GM19438 (cell line): ENCODE measurements around the gene KRI1.
"Not testable (repeated sequence)": the region's sequence is repeated elsewhere in the genome, so short reads cannot be mapped to it uniquely, and the experiment has no call there.

ENCODE experiments used
- ATAC-seq: cut with Tn5 transposase; IDR thresholded peaks from one replicate; pipeline ENCODE4 v1.9.1; 2021; ENCODE audit warnings: low read depth; ENCODE audit not compliant: unreplicated experiment

KRI1 gene

DNA sequence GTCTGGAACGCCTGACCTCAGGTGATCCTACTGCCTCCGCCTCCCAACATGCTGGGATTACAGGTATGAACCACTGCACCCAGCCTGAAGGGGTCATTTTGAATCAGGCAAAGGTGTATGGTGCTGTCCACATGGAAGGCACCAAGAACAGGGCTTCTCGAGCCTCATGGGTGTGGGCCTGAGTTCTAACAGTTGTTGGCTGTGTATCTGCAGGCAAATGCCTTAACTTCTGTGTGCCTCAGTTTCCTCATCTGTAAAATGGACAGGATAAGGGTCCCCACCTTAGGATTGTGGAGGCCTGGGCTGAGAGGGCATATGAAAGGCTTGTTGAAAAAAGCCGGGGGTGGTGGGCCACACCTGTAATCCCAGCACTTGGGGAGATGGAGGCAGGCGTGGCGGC, 12.1 kb upstream of the KRI1 start:
- ATAC-seq = no peak

DNA sequence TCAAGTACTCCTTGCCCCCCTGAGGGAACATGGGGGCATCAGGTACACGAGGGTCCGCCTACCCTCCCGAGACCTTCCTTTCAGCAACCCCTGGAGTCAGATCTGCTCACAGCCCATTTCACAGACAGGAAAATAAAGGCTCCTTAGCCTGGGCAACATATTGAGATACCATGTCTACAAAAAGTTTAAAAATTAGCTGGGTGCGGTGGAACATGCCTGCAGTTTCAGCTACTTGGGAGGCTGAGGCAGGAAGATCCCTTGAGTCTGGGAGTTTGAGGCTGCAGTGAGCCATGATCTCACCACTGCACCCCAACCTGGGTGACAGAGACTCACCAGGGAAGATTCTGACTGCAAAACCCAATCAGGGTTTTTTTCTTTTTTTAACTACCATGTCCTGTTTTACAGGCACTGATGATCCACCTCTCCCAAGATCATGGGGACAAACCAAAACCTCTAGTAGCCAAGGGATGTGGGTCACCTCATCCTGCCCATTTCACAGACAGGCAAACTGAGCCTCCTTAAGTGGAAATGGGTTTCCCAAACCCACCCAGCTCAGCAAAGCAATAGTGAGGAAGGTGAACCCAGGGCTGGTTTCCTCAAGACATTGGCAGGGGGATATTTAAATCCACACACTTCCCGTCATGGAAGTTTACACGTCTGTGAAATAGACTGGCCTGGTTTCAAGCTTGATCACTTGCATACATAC, 9.4 kb upstream of the KRI1 start:
- no peak for ATAC-seq

DNA sequence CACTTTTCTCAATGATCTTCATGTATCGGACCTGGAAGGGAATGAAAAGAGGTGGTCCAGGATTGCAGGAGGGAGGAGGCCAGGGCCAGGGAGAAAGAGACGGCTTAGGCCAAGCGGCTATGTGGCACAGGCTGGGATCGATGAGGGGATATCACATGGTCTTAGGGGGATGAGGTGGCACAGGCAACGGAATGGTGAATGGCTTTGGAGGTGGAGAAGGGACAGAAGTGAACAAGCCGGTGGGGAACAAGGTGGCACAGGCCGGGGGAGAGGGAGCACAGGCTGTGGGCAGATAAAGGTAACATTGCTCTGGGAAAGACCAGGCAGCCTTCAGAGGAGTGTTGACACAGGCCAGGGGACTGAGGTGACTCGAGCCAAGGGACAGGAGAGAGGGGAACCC, 8.7 kb upstream of the KRI1 start:
- ATAC-seq = no peak

DNA sequence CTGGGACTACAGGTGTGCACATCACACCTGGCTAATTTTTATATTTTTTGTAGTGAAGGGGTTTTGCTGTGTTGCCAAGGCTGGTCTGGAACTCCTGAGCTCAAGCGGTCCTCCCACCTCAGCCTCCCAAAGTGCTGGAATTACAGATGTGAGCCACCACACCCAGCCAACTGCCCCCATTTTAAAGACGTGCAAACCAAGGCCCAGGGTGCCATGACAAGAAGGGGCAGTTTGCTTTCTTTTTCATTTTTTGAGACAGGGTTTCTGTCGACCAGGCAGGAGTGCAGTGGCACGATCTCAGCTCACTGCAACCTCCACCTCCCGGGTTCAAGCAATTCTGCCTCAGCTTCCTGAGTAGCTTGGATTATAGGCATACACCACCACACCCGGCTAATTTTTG, 8.0 kb upstream of the KRI1 start:
- not testable (repeated sequence) for ATAC-seq

DNA sequence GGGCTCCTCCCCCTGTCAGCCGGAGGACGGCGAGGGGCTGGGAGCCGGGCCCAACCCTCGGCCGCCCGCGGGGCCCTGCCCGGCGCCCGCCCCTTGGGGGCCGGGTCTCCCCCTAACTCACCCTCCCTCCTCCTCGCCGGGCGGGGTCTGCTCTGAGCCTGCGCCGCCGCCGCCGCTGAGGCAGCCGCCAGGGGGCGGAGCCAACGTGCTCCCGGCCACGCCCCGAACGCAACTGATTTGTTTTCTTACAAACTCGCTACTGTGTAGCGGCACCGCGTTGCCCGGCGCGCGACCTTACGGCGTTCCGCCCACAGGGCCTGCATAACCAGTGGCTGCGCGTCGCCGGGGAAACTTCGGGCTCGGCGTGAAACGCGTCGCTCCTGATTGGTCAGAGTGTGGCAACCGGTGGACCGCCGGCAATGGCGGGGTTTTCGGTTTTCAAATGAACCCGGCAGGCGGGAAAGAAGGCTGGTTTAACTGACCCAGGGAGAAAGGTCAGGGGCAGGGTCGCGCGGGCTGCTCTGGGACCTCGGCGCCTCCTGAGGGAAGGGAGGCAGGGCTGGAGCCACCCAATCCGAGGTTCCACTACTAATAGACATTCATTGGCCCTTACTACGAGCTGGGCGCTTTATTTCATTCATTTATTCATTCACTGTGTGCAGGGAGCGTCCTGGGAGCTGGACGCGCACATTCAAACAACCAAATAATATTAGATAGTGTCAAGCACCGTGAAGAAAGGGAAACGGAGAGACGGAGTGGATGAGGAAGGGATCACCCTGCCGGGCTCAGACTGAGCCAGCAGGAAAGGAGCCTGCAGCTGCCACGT, 3.2 kb upstream of the KRI1 start, which contains the start of gene CDKN2D:
Gene CDKN2D (minus strand): TSS at position 154 of the 826 bp plus-strand sequence. CDS start 326 bp downstream, outside the sequence.
- ATAC-seq = peak; percentile 58

DNA sequence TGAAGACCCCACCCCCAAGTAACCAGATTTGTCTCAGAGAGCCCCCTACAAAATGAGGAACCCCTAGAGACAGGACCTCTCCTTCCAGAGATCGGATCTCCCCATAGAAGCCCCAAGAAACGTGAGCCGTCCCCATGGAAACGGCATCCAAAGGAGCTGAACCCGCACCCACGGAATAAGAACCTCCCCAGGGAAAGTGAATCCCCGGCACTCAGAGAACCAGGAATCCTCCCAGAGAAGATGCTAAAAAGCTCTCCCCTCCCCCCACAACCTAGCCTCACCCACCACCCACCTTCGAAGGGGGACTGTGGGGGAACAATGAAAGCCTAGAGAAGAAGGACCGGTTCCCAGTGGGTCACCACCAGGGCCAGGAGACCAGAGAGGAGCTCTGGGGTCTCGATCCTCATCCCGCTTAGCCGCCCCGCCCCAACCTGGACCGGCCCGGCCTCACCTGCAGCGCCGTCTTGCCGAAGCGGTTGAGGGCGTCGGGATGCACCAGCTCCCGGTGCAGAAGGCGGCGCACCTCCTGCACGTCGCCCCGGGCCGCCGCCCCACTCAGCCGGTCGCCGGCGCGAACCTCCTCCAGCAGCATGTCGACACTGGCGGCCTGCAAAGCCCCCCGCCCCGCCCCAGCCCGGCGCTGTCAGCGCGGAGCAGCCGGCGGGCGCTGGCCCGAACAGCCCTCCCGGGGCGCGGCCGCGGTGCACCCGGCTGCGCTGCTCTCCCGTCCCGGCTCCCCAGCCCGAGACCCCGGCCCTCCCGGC, 2.4 kb upstream of the KRI1 start:
- ATAC-seq = no peak

DNA sequence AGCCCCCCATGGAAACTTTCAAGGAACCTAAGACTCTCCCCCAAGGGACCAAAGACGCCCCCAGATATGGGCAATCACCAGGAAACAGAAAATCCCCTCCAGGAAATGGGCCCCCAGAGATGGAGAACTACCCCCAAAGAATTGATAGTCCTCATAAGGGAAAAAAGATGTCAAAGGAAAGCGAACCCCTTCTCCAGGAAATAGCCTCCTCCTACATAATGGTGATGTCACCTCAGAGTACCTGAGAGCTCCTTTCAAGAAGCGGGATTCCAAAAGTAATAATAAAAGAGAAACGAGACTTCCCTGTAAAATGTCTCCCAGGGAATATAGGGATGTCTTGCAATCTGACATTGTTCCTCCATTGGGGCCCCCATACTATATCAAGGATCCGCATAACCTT, 1.8 kb upstream of the KRI1 start:
- no peak for ATAC-seq

DNA sequence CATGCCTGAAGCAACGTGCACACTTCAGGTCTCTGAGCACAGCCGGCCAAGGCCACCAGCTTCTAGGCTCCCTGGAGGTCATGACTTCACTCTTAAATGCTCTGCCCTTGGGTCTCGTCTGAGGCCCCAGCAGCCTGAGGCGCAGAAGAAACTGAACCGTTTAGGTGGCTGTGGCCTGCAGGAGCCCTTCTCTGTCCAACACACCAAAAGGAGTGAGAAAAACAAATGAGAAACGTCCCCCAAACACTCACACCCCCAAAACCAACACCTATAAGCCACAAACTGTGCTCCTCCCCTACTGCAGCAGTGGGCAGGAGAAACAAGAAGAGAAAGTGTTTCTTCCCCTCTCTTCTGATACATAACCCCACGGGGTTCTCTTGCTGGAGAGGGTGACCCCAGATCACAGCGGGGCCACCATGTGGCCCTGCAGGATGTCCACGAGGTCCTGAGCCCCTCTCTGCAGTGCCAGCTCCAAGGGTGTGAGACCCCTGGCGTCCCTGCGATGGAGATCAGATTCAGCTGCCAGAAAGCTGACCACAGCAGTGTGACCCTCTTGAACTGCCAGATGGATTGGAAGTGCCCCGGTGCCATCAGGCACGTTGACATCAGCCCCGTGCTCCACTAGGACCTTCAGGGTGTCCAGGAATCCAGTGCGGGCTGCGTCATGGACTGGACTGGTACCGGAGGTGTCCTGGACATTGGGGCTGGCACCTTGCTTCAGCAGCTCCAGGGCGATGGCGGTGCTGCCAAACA, 1.0 kb upstream of the KRI1 start:
- ATAC-seq = no peak

DNA sequence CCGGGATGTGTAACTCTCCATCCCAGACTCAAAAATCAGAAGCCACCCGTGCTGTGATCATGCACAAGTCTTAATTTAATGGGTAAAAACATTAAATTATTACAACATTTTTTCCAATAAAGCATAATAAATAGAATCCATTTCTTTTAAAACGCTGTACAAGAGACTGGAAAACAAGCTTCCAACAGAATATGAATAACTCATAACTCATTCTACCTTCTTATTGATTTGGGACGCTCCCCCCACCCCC, 523 bp upstream of the KRI1 start:
- ATAC-seq = no peak

DNA sequence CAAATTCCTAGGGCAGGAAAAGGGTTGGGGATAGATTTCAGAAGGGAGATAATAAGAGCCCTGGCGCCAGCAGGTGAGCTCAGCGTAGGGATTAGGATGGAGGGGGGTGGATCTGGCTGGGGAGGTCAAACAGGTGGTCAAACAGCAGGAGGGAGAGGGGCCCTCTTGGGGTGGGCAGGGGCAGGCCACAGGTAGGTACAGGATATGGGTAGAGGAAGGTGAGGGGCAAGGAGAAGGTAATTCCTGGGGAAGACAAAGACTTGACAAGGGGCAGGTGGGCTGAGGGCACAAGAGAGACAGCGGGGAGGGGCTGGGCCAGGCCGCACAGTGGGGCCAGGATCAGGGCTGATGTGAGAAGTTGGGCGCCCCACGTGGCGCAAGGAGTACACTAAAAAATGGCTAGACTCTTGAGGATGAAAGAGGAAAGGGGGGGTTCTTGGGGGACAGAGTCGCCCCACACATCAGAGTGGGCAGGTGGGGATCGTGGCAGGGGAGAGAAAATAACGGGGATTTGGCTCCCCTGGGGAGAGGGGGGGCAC, 713 bp downstream of the KRI1 start:
- ATAC-seq = no peak

DNA sequence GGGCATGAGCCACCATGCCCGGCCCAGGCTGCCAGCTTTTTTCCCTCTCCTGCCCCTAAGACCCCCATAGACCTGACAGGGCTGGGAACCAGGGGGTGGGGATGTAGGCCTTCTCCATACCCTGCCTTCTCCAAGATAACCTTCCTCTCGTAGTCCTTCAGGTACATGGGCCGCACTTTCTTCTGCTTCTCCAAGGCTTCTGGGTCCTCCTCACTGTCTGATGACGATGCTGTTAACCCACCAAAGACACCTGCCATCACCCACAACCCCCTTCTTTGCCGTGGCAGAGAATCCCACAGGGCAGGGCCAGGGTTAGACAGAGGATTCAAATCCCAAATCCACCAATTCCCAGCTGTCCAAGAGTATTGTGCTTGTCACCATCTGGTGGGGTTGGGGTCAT, 3.2 kb downstream of the KRI1 start:
- ATAC-seq = no peak

DNA sequence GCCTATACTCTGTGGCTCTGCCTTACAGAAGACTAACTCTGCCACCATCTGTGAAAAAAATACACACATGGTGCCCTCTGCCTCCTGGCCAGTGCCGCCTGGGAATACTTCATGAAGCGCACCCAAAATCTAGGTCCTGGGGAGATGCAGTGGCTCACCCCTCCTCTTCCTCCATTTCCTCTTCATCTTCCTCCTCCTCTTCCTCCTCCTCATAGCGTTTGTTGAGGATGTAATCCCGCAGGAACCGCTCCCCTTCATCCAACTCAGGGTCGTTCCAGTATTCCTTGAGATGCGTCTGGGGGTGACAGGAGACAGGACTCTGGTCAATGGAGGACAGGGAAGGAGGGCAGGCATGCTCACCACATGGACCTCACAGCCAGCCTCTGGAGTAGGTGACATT, 5.7 kb downstream of the KRI1 start:
- ATAC-seq = no peak

DNA sequence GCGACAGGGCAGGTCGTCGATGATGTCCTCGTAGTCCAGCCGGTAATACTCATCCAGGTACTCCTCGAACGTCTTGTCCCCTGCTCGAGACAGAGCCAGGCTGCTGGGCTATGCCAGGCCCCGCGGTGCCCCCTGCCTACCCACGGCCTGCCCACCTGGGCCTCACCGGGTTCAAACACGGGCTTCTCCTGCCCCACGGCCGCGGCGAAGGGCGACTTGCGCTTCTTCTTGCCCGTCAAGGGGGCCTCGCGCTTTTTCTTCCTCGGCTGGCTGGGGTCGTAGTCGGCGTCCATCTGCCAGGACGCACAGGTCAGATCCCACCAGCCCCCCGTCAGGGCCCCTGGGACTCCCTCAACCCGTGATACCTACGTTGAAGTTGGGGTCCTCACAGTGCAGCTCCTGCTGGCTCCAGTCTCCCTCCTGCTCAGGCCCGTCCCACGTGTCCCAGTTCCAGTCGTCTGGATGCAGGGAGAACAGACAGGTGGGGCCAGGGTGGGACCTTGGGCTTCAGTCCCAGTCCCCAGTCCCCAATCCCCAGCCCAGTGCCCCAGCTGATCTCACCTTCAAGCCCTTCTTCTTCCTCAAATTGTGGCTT, 8.1 kb downstream of the KRI1 start:
- no peak for ATAC-seq

DNA sequence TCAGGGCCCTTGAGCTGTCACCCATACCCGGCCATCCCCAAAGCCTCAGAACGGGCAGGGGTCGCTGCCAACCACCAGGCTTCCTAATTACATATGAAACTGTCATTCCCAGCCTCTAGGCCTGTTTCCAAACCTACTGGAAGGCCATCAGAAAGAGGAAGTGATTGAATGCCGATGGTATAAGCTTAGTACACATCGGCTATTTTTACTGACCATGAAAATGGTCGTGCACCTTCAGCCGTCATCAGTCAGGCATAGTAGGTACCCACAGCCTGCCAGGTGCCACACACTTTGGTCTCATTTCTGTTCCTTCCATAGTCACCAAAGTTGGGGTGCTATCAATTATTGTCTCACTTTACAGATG, 10.2 kb downstream of the KRI1 start:
- no peak for ATAC-seq

DNA sequence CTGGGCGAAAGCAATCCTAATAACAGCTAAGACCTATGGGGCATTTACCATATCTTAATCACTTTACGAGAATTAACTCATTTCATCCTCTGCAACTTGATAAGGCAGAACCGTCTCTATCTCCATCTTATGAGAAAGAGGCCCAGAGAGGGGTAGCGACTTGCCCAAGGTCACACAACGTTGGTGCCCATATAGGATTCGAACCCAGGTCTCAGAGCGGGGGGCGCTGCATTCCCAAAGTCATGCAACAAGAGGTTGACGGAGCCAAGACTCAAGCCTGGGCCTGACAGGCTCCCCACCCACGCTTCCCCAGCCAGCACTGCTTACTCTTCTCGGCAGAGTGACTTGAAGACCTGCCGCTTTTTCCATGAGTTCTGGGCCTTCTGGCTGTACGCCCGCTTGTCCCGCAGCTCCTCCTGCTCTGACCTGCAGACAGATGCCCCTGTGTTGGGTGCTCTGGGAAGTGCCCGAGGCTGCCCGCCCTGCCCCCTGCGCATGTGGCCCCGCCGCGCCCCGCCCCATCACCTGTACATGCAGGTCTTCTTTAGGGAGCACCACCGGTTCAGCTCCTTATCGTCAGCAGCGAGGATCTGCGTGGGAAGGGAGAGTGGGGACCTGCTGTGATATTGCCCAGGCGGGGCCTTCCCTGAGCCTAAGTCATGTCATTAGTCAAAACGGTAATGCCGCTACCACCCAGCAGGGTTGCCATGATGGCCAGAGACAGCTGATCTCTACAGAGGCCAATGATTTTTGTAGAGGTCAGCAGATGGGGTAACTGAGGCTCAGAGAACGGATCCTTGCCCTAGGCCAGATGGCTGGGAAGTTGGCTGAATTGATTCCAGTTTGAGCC, 10.8 kb downstream of the KRI1 start:
- no peak for ATAC-seq

DNA sequence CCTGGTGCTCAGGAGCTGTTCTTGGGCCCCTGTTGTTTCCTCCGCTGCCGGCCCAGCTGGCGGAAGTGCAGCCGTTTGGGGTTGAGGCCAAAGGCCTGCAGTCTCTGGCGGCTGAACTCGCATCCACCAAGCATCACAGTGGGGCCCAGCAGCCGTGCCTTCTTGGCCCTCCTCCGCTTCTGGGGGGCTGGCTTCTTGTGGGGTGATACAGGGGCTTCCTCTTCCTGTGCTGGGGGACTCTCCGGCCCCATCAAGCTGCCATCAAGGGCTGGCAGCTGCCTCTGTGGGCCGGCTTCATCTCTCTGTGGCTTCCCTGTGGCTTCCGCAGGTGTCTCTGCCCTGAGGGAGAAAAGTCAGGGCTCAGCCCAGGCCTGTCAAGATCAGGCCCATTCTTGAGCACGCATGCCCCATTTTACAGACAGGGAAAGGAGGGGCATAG, 11.8 kb downstream of the KRI1 start:
- no peak for ATAC-seq

DNA sequence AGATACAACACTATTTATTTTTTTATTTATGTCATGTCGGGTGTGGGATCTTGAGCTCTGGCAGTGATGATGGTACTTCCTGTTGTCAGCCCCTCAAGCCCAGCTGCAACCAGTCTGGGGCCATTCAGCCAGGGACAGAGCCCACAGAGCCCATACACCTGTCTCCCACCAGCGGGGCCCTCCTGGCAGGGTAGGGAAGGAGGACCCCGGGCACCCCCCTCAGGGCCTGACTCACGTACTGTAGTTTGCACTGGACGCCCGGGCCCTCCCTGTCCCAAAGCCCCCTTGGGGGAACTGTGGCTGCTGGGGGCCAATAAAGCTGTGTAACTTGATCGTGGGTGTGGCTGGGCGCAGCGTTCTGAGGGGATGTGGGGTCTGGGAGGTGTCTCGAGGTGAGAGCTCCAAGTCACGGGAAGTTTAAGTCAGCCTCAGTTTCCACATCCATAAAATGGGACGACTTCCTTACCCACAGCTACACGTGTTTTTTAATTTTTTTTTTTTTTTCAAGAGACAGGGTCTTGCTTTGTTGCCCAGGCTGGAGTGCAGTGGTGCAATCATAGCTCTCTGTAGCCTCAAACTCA, 12.6 kb downstream of the KRI1 start:
- ATAC-seq = no peak

DNA sequence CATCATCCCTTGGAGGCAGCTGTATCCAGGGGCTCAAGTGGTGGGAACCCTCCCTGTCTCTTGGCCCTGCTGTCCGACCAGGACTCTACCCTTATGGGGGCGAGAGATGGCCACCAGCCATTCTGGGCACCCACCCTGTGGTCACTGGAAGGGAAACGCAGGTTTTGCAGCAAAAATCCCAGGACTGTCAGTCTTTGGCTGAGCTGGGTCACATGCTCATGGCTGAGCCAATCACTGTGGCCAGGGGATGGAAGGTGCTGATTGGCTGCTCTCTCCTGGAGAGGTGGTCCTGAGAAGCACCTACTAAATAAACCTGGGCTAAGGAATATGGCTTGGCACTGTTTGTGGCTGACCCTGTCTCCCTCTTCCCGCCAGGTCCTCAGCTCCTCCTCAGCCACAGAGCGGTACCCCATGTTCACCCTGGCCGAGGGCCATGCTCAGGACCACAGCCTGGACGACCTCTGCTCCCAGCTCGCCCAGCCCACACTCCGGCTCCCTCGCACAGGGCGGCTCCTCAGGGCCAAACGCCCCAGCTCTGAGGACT, 13.2 kb downstream of the KRI1 start:
- no peak for ATAC-seq
